CD4-positive, CD25-positive, alpha-beta regulatory T cell (primary cell): ENCODE data around the gene EML2. TPM values are rescaled to one million over a fixed set of nuclear protein-coding genes. Genes with fewer than 3 reads are reported as not detected.

ENCODE experiments used
- ATAC-seq, 2 donors: fragments of 150-1000 bp; cut with Tn5 transposase; one replicate each; pipeline ENCODE4 v1.10.0; 2021; ENCODE audit warnings: low read depth in 2 of 2, moderate number of reproducible peaks in 2 of 2, moderate library complexity in 1 of 2
- DNase-seq, 3 donors: peaks; one replicate each; pipeline versions ENCODE4 v3.0.0 to v3.0.0-alpha.2; 2012 to 2022; ENCODE audit warnings: mixed read lengths in 1 of 3
- H3K27ac ChIP-seq: one replicate; pipeline ENCODE4 v1.7.0; 2013; ENCODE audit warnings: mild to moderate bottlenecking, low read length; ENCODE audit not compliant: insufficient read depth, poor library complexity, severe bottlenecking
- H3K27me3 ChIP-seq: one replicate; pipeline ENCODE4 v1.7.0; 2013; ENCODE audit warnings: low read length; ENCODE audit not compliant: control insufficient read depth, insufficient read depth
- H3K36me3 ChIP-seq: one replicate; pipeline ENCODE4 v1.7.0; 2013; ENCODE audit warnings: mild to moderate bottlenecking, low read length, moderate library complexity; ENCODE audit not compliant: control insufficient read depth, insufficient read depth
- H3K4me1 ChIP-seq: 2 replicates; pipeline ENCODE4 v1.7.0; 2013; ENCODE audit warnings: mild to moderate bottlenecking, low read length; ENCODE audit not compliant: insufficient read depth, control insufficient read depth, poor library complexity, severe bottlenecking
- H3K4me3 ChIP-seq: one replicate; pipeline ENCODE4 v1.7.0; 2013; ENCODE audit warnings: low read depth, mild to moderate bottlenecking, low read length, moderate library complexity
- H3K9me3 ChIP-seq, 2 experiments: 1 replicate in 1 of 2; 2 replicates in 1 of 2; pipeline ENCODE4 v1.7.0; 2013; ENCODE audit warnings: low read length in 2 of 2, mild to moderate bottlenecking in 1 of 2, moderate library complexity in 1 of 2; ENCODE audit not compliant: control insufficient read depth in 2 of 2
- H3K27ac Mint-ChIP-seq, 3 donors: one replicate each; pipeline ENCODE4 v1.8.0; 2020 to 2022; ENCODE audit warnings: mild to moderate bottlenecking in 3 of 3, mixed read lengths in 3 of 3, moderate library complexity in 2 of 3
- H3K27me3 Mint-ChIP-seq: one replicate; pipeline ENCODE4 v1.8.0; 2022; ENCODE audit warnings: mild to moderate bottlenecking, mixed read lengths
- H3K36me3 Mint-ChIP-seq: one replicate; pipeline ENCODE4 v1.8.0; 2020; ENCODE audit warnings: mixed read lengths
- H3K4me1 Mint-ChIP-seq, 4 donors: one replicate each; pipeline ENCODE4 v1.8.0; 2020 to 2022; ENCODE audit warnings: mixed read lengths in 4 of 4, mild to moderate bottlenecking in 1 of 4
- H3K4me3 Mint-ChIP-seq, 4 donors: one replicate each; pipeline ENCODE4 v1.8.0; 2020 to 2022; ENCODE audit warnings: mild to moderate bottlenecking in 4 of 4, mixed read lengths in 4 of 4, moderate library complexity in 3 of 4
- H3K9me3 Mint-ChIP-seq, 7 donors: one replicate each; pipeline ENCODE4 v1.8.0; 2020 to 2022; ENCODE audit warnings: mixed read lengths in 7 of 7, mild to moderate bottlenecking in 3 of 7, moderate library complexity in 2 of 7
- polyA plus RNA-seq, 4 donors: library from polyadenylated mRNA; unstranded; fragments of 300-500 nt; fragmentation: Illumina TruSeq; gene quantifications; one replicate each; pipeline ENCODE4 v1.2.3, GENCODE V29; 2021
- total RNA-seq: library from RNA; stranded (reverse); gene quantifications from one replicate; pipeline ENCODE4 v1.2.3, GENCODE V29; 2022

Gene EML2
- total and polyA plus RNA-seq, 5 donors from 2014 or later, result 15.1 to 90.0 (median 21.2) TPM

DNA sequence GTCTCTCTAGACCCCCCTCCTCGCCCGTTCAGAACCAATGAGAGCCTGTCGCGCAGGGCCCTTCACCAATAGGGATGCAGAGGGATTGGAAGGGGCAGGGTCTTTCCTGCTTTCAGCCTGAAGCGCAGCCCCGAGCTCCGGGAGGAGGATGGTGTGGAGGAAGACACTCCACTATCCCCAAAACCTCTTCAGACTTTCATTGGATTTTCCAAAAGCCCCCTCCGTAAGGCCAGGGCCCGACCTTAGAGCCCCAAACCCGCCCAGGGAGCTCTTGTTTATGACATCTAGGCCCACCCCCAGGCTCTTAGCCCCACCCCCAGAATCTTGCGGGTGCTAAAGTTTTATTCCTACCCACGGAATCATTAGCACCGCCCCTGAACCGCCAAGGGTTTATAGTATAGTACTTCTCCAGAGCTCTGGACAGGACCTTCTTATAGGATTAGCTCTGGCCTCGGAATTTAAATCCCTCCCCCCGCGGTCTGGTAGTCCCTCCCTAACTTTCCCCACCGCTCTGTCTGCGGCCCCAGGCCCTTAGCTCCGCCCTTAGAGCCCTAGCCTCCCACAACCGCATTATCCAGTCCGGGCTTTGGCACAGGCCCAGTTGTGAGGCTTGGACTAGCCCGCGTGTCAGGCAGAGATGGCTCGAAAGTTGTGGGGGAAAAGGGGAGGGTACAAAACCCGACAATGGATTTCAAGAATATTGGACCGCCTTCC lies 6.6 kb upstream of the EML2 start:
- H3K9me3 Mint-ChIP-seq, result no peaks in the 10 kb centered on the region
- H3K36me3 Mint-ChIP-seq, result no peaks in the 10 kb centered on the region
- DNase-seq, result peak; percentile 76 to 91 (median 85)
- H3K4me1 Mint-ChIP-seq, result peaks cover 11 to 43% (median 30%) of the 10 kb centered on the region in 4 donors
- Histone ChIP-seq H3K36me3 (no peaks in the 10 kb centered on the region), H3K4me1 (peaks cover 41% of the 10 kb centered on the region), H3K27ac (peak overlapping the region; percentile 14), H3K4me3 (peak overlapping the region; percentile 59), H3K27me3 (no peaks in the 10 kb centered on the region), H3K9me3 (no peaks in the 10 kb centered on the region)
- ATAC-seq, result peak; percentile 53 to 56
- peaks cover 14% of the 10 kb centered on the region for H3K27me3 Mint-ChIP-seq
- H3K4me3 Mint-ChIP-seq, result peak overlapping the region; percentile 88 to 98 (median 91)
- H3K27ac Mint-ChIP-seq, result peak overlapping the region; percentile 38 to 87 (median 77)

DNA sequence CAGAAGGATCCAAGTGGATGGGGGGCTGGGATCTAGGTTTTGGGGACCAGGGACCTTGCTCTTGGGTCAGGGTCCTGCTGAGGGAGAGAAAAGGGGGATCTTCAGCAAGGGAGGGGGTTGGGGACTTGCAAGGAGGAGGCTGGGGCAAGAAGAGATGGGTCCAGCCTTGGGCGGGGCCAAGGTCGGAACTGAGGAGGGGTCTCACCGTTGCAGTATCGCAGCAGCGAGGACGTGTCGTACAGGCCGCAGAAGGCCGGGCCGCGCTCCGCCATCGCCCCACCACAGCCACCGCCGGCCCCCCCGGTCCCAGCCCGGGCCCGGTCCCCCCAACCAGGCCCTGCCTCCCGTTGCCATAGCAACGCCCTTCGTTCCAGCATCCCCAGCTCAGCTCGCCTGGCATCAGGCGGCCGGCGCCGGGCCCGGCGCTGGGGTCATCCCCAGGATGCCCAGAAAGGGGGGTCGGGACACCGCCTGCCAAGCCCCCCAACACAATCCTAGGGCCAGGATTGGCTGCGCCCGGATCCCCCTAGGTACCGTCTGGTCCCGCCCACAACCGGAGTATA lies 6.0 kb upstream of the EML2 start:
- no peak for DNase-seq
- Mint-ChIP-seq H3K27me3 (peaks cover 8% of the 10 kb centered on the region), H3K36me3 (no peaks in the 10 kb centered on the region), H3K4me1 (peaks cover 13 to 47% (median 34%) of the 10 kb centered on the region in 4 donors), H3K27ac (peak overlapping the region; percentile 38 to 86 (median 77)), H3K9me3 (no peaks in the 10 kb centered on the region), H3K4me3 (peak overlapping the region; percentile 88 to 98 (median 91))
- Histone ChIP-seq H3K4me3 (peak overlapping the region; percentile 59), H3K27me3 (no peaks in the 10 kb centered on the region), H3K36me3 (no peaks in the 10 kb centered on the region), H3K4me1 (peaks cover 41% of the 10 kb centered on the region), H3K9me3 (no peaks in the 10 kb centered on the region), H3K27ac (peak overlapping the region; percentile 14)
- no peak for ATAC-seq

DNA sequence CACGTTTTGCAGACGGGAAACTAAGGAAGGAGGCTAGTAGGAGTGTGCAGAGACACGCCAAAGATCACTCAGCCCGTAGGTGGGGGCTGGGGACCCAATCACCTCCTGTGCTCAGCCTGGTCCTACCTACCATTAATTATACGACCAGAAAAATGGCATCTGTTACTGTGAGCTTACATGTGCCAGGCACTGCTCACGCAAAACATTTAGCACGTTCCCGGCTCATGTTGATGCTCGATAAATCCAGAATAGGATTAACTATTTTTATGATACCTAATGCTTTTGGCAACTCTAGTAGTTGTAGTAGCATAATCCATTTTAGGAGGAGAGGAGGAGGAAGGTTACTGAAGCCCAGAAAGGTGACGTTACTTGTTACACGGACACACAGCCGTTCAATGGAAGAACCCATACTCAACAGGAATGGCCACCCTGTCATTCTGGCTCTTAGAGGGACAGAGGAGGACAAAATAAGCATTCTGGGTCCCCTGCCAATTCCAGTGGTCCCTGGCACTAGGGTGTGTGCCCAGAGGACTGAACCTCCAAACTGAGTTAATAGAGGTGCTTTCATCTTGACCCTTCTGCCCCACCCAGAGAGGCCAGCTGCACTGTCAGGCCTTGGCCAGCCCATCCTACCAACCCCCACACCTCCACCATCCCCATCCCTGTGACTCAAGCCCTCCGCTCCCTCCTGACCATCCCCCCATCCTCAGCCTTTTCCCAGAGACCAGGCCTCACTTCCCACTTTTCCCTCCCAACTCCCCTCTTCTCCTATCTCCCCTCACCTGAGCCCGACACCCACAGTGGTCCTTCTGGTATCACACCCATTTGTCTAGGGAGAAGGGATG lies 5.0 kb upstream of the EML2 start:
- no peak overlapping the region for H3K27ac ChIP-seq
- H3K4me1 ChIP-seq, result peaks cover 51% of the 10 kb centered on the region
- no peaks in the 10 kb centered on the region for H3K36me3 ChIP-seq
- no peaks in the 10 kb centered on the region for H3K9me3 ChIP-seq
- H3K27me3 ChIP-seq, result no peaks in the 10 kb centered on the region
- Mint-ChIP-seq H3K27ac (peak overlapping the region in 1 of 3 donors; percentile 69), H3K4me3 (peak overlapping the region in 3 of 4 donors; percentile 53 to 84 (median 63)), H3K36me3 (no peaks in the 10 kb centered on the region), H3K9me3 (no peaks in the 10 kb centered on the region), H3K27me3 (peaks cover 8% of the 10 kb centered on the region), H3K4me1 (peaks cover 13 to 53% (median 36%) of the 10 kb centered on the region in 4 donors)
- ATAC-seq (no peak), DNase-seq (no peak)
- H3K4me3 ChIP-seq, result no peak overlapping the region

- DNase-seq, result peak; percentile 73 to 90 (median 89)
- Histone ChIP-seq H3K36me3 (no peaks in the 10 kb centered on the region), H3K27me3 (no peaks in the 10 kb centered on the region), H3K27ac (peak overlapping the region; percentile 94), H3K9me3 (no peaks in the 10 kb centered on the region), H3K4me3 (peak overlapping the region; percentile 61), H3K4me1 (peaks cover 60% of the 10 kb centered on the region)
- H3K9me3 Mint-ChIP-seq, result no peaks in the 10 kb centered on the region
- H3K4me3 Mint-ChIP-seq, result peak overlapping the region; percentile 77 to 94 (median 85)
- peaks cover 3% of the 10 kb centered on the region for H3K36me3 Mint-ChIP-seq
- H3K4me1 Mint-ChIP-seq, result peaks cover 13 to 62% (median 39%) of the 10 kb centered on the region in 4 donors
- peak; percentile 33 to 41 for ATAC-seq
- peak overlapping the region; percentile 87 to 92 (median 90) for H3K27ac Mint-ChIP-seq
- peaks cover 8% of the 10 kb centered on the region for H3K27me3 Mint-ChIP-seq
These were observed 4.1 kb upstream of the EML2 start for GRCh38 chr19:45643024-45643926.

- no peaks in the 10 kb centered on the region for H3K36me3 ChIP-seq
- Mint-ChIP-seq H3K36me3 (peaks cover 3% of the 10 kb centered on the region), H3K27me3 (peaks cover 8% of the 10 kb centered on the region), H3K9me3 (no peaks in the 10 kb centered on the region), H3K4me1 (peaks cover 13 to 71% (median 38%) of the 10 kb centered on the region in 4 donors), H3K4me3 (peak overlapping the region; percentile 77 to 90 (median 88)), H3K27ac (peak overlapping the region; percentile 87 to 92 (median 91))
- peak overlapping the region; percentile 53 for H3K4me3 ChIP-seq
- DNase-seq (peak; percentile 59 to 91 (median 66)), ATAC-seq (peak; percentile 8 to 22)
- H3K27ac ChIP-seq, result peak overlapping the region; percentile 94
- H3K27me3 ChIP-seq, result no peaks in the 10 kb centered on the region
- H3K4me1 ChIP-seq, result peaks cover 63% of the 10 kb centered on the region
- no peaks in the 10 kb centered on the region for H3K9me3 ChIP-seq
These were observed 2.3 kb upstream of the EML2 start for GRCh38 chr19:45641274-45642105.

DNA sequence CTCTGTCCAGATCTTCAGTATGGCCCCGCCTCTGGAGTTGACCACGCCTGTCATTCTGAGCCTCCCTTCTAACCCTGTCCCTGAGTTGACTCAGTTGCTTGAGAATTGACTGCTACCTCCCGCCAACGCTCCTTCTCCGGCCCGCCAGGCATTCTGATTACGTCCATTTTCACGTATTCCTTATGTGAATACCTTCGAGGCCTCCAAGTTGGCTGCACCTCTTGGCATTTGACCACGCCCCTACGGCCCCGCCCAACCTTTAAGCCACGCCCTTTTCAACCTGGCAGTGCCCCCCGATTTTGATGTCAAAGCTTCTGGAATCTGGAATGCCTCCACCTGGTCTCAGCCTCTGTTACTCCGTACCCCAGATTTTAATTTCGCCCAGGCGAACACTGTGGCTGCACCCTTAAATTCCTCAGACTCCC lies 1.7 kb upstream of the EML2 start:
- Mint-ChIP-seq H3K4me1 (peaks cover 13 to 66% (median 32%) of the 10 kb centered on the region in 4 donors), H3K36me3 (peaks cover 3% of the 10 kb centered on the region), H3K27ac (peak overlapping the region; percentile 72 to 92 (median 87)), H3K4me3 (peak overlapping the region; percentile 77 to 90 (median 88)), H3K9me3 (no peaks in the 10 kb centered on the region), H3K27me3 (peaks cover 8% of the 10 kb centered on the region)
- Histone ChIP-seq H3K9me3 (no peaks in the 10 kb centered on the region), H3K4me3 (peak overlapping the region; percentile 53), H3K4me1 (peaks cover 57% of the 10 kb centered on the region), H3K27me3 (no peaks in the 10 kb centered on the region), H3K27ac (peak overlapping the region; percentile 94), H3K36me3 (no peaks in the 10 kb centered on the region)
- peak in 1 of 3 donors; percentile 15 for DNase-seq
- no peak for ATAC-seq
